B cell (primary cell): ENCODE results near the gene SKP1. TPM values are rescaled to one million over a fixed set of nuclear protein-coding genes. Genes with fewer than 3 reads are reported as not detected.

ENCODE experiments used
- ATAC-seq: fragments of 200-7000 bp; cut with Tn5 transposase; one replicate; pipeline ENCODE4 v1.10.0; 2021; ENCODE audit warnings: low read depth, mild to moderate bottlenecking, moderate number of reproducible peaks, moderate library complexity
- CTCF ChIA-PET: fragments of 350-600 bp; sonication (Branson Sonifier 250); formaldehyde crosslinking; loops from one replicate; lab custom pipeline; 2021; ENCODE audit warnings: antibody characterized with exemption, inconsistent platforms; lab: Charles Lee
- POLR2A ChIA-PET: fragments of 350-600 bp; sonication (Branson Sonifier 250); formaldehyde crosslinking; loops from one replicate; lab custom pipeline; 2021; ENCODE audit warnings: antibody characterized with exemption; lab: Charles Lee
- DNase-seq: peaks from one replicate; pipeline ENCODE4 v3.0.0; 2013
- H2AFZ ChIP-seq: 2 replicates; pipeline ENCODE4 v1.6.1; 2012; ENCODE audit warnings: mild to moderate bottlenecking, low read depth, low read length; ENCODE audit not compliant: insufficient read depth, poor library complexity, severe bottlenecking
- H3K27ac ChIP-seq, 2 donors: 1 replicate in 1 of 2; 2 replicates in 1 of 2; pipeline ENCODE4 v1.5.1; 2012 to 2013; ENCODE audit warnings: low read length in 2 of 2, mild to moderate bottlenecking in 2 of 2, moderate library complexity in 1 of 2
- H3K27me3 ChIP-seq, 4 experiments: fragments of 200-600 bp in 1 of 4; sonication (generic) in 1 of 4; replicated peaks in 1 of 4; 1 replicate in 2 of 4; 2 replicates in 2 of 4; pipeline versions ENCODE4 v1.6.1 to v1.7.0; 2013 to 2016; ENCODE audit warnings: low read length in 3 of 4, mild to moderate bottlenecking in 2 of 4, mixed read lengths in 1 of 4, moderate library complexity in 1 of 4; ENCODE audit not compliant: insufficient read depth in 4 of 4, control insufficient read depth in 3 of 4; ENCODE audit errors: control extremely low read depth in 1 of 4
- H3K36me3 ChIP-seq, 2 experiments: replicated peaks in 1 of 2; 1 replicate in 1 of 2; 2 replicates in 1 of 2; pipeline versions ENCODE4 v1.6.1 to v1.7.1; 2013; ENCODE audit warnings: low read length in 1 of 2; ENCODE audit not compliant: insufficient read depth in 2 of 2, control insufficient read depth in 1 of 2; ENCODE audit errors: control extremely low read depth in 1 of 2, extremely low read depth in 1 of 2
- H3K4me1 ChIP-seq, 2 donors: fragments of 200-600 bp in 1 of 2; sonication (generic) in 1 of 2; 1 replicate in 1 of 2; 2 replicates in 1 of 2; pipeline versions ENCODE4 v1.5.1 to v1.6.1; 2013 to 2017; ENCODE audit warnings: low read length in 2 of 2; ENCODE audit not compliant: control insufficient read depth in 2 of 2, insufficient read depth in 2 of 2
- H3K4me2 ChIP-seq: replicated peaks from 2 replicates; pipeline ENCODE3; 2012; ENCODE audit warnings: mild to moderate bottlenecking, low read depth, low read length; ENCODE audit not compliant: poor library complexity, severe bottlenecking
- H3K4me3 ChIP-seq, 5 experiments: fragments of 200-600 bp in 1 of 5; sonication (generic) in 1 of 5; 1 replicate in 3 of 5; 2 replicates in 2 of 5; pipeline versions ENCODE4 v1.5.1 to v1.7.0; 2011 to 2016; ENCODE audit warnings: low read length in 4 of 5, mild to moderate bottlenecking in 4 of 5, low read depth in 2 of 5, control low read depth in 1 of 5, moderate library complexity in 1 of 5; ENCODE audit not compliant: insufficient read depth in 1 of 5; ENCODE audit errors: control extremely low read depth in 1 of 5, extremely low read depth in 1 of 5
- H3K79me2 ChIP-seq: fragments of 200-600 bp; sonication (generic); one replicate; pipeline ENCODE4 v1.6.0; 2016; ENCODE audit warnings: low read length; ENCODE audit not compliant: control insufficient read depth, insufficient read depth
- H3K9ac ChIP-seq: fragments of 200-600 bp; sonication (generic); 2 replicates; pipeline ENCODE4 v1.6.1; 2017; ENCODE audit warnings: mild to moderate bottlenecking, low read length, moderate library complexity
- H3K9me3 ChIP-seq, 3 donors: one replicate each; pipeline versions ENCODE4 v1.6.1 to v1.7.1; 2013; ENCODE audit warnings: low read length in 2 of 3; ENCODE audit not compliant: control insufficient read depth in 2 of 3, insufficient read depth in 1 of 3; ENCODE audit errors: control extremely low read depth in 1 of 3
- H4K20me1 ChIP-seq: 2 replicates; pipeline ENCODE4 v1.6.0; 2012; ENCODE audit warnings: mild to moderate bottlenecking, low read length; ENCODE audit not compliant: insufficient read depth, control insufficient read depth, poor library complexity, severe bottlenecking
- H3K27ac Mint-ChIP-seq: one replicate; pipeline ENCODE4 v1.8.0; 2021; ENCODE audit warnings: mixed read lengths
- H3K27me3 Mint-ChIP-seq: one replicate; pipeline ENCODE4 v1.8.0; 2021; ENCODE audit warnings: mixed read lengths
- H3K4me1 Mint-ChIP-seq: one replicate; pipeline ENCODE4 v1.8.0; 2021; ENCODE audit warnings: mixed read lengths
- H3K4me3 Mint-ChIP-seq: one replicate; pipeline ENCODE4 v1.8.0; 2021; ENCODE audit warnings: mixed read lengths
- H3K9me3 Mint-ChIP-seq: one replicate; pipeline ENCODE4 v1.8.0; 2022; ENCODE audit warnings: mixed read lengths; ENCODE audit not compliant: insufficient read depth
- EZH2 ChIP-seq: IDR thresholded peaks from 2 replicates; pipeline ENCODE4 v1.6.1; 2012; ENCODE audit warnings: borderline replicate concordance, low read depth, mild to moderate bottlenecking, moderate library complexity, low read length; ENCODE audit not compliant: insufficient read depth, poor library complexity, severe bottlenecking
- WGBS: methylation state at CpG from one replicate; pipeline ENCODE4 v1.1.5; 2013; ENCODE audit warnings: missing lambda C conversion rate; ENCODE audit not compliant: insufficient coverage; 5-methylcytosine and 5-hydroxymethylcytosine counted together
- intact Hi-C: fragments of 100-400 bp; cut with micrococcal nuclease; formaldehyde crosslinking; loops from one replicate; pipeline ENCODE4 v1.10.0; 2022
- polyA plus RNA-seq: library from polyadenylated mRNA; depleted of rRNA; stranded (reverse); fragments of >200 nt; gene quantifications from 2 replicates; pipeline ENCODE4 v1.2.3, GENCODE V29; 2012
- total RNA-seq, 2 donors: library from RNA; stranded (reverse); fragments of 120-200 nt in 1 of 2; gene quantifications; 1 replicate in 1 of 2; 2 replicates in 1 of 2; pipeline versions ENCODE4 v1.2.3 to v1.2.4, GENCODE V29; 2013 to 2022
- TF ChIP-seq, protein P1 (sequence below): fragments of 200-600 bp; IDR thresholded peaks from one replicate; pipeline ENCODE4 v1.8.0; 2022; ENCODE audit warnings: antibody characterized with exemption, mild to moderate bottlenecking

Gene SKP1
- total and polyA plus RNA-seq, 2 donors (not counting 1 experiment from before 2014, with no cell fraction given): 108 to 186 TPM

DNA sequence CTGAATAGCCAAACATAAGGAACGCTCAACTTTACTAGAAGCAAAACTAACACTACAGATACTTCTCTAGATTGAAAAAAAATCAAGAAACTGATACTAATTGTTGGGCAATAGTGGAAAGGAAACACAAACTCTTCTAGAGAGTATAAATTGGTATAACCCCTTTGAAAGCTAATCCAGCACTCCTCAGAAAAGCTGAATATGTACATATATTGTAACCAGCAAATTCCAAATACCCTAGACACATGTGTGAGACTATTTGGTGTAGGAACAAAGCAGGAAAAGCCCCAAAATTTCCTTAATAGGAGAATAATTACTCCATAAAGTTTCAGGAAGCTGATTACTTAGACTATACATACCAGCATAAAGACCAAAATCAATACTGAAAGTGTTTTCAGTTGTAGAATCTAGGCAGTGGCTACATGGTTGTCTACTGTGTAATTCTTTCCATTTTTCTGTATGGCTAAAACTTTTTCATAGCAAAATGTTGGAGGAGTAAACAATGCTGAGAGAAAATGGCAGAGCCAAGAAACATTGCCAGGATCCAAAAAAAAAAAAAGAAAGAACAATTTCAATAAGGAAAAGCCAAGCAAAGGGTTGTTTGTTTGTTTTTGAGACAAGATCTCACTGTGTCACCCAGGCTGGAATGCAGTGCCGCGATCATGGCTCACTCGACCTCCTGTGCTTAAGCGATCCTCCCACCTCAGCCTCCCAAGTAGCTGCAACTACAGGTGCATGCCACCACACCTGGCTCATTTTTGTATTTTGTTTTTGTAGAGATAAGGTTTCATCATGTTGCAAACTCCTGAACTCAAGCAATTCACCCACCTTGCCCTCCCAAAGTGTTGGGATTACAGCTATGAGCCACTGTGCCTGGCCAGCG is 15.0 kb downstream of the SKP1 start:
- no peak overlapping the region for H3K4me3 Mint-ChIP-seq
- H3K27ac Mint-ChIP-seq: no peak overlapping the region

More for the DNA sequence above, 15.0 kb downstream of the SKP1 start:
- ATAC-seq: no peak
- ChIA-PET POLR2A (no interaction called here), CTCF (interaction anchor here (0.6 to 1.6 kb wide), 8 partner anchors 8 to 499 kb away, joined by 3 to 13 read pairs (median 3); no protein-coding TSS in a partner anchor)
- no peak overlapping the region for H3K9ac ChIP-seq
- H3K36me3 ChIP-seq: peaks cover 15 to 81% of the 10 kb centered on the region in 2 experiments
- H3K27me3 ChIP-seq: no peaks in the 10 kb centered on the region
- no peak overlapping the region for H2AFZ ChIP-seq
- DNase-seq: no peak
- H3K4me3 ChIP-seq: no peak overlapping the region
- 100% methylated on average over 1 of the region's 6 CpGs for WGBS
- peaks cover 31% of the 10 kb centered on the region for H3K79me2 ChIP-seq
- no peaks in the 10 kb centered on the region for H3K27me3 Mint-ChIP-seq
- H3K4me1 Mint-ChIP-seq: no peaks in the 10 kb centered on the region
- H3K4me1 ChIP-seq: no peaks in the 10 kb centered on the region
- H4K20me1 ChIP-seq: peaks cover 42% of the 10 kb centered on the region
- TF ChIP-seq, protein P1, sequence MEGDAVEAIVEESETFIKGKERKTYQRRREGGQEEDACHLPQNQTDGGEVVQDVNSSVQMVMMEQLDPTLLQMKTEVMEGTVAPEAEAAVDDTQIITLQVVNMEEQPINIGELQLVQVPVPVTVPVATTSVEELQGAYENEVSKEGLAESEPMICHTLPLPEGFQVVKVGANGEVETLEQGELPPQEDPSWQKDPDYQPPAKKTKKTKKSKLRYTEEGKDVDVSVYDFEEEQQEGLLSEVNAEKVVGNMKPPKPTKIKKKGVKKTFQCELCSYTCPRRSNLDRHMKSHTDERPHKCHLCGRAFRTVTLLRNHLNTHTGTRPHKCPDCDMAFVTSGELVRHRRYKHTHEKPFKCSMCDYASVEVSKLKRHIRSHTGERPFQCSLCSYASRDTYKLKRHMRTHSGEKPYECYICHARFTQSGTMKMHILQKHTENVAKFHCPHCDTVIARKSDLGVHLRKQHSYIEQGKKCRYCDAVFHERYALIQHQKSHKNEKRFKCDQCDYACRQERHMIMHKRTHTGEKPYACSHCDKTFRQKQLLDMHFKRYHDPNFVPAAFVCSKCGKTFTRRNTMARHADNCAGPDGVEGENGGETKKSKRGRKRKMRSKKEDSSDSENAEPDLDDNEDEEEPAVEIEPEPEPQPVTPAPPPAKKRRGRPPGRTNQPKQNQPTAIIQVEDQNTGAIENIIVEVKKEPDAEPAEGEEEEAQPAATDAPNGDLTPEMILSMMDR: no peak
- no peak for TF ChIP-seq EZH2
- H3K4me2 ChIP-seq: no peak overlapping the region
- peaks cover 0 to 6% (median 0%) of the 10 kb centered on the region in 3 donors for H3K9me3 ChIP-seq
- intact Hi-C loops: no loop called here
- no peaks in the 10 kb centered on the region for H3K9me3 Mint-ChIP-seq
- H3K27ac ChIP-seq: no peak overlapping the region
